PC-9 (cell line): ENCODE results near the gene RCBTB1.

Source experiments
- CTCF ChIP-seq: fragments of 200-600 bp; sonication (generic); conservative IDR thresholded peaks from 2 replicates; pipeline ENCODE4 v1.6.1; 2017; ENCODE audit warnings: mixed run types, antibody characterized with exemption, mild to moderate bottlenecking, moderate library complexity
- EZH2 ChIP-seq: fragments of 200-600 bp; sonication (generic); IDR thresholded peaks from 2 replicates; pipeline ENCODE4 v1.8.0; 2017; ENCODE audit warnings: antibody characterized with exemption, low read depth

GRCh38 chr13:49567491-49567890 is 17.9 kb downstream of the RCBTB1 start:
- TF ChIP-seq CTCF (no peak), EZH2 (no peak)
